K562 (cell line): ENCODE data around the gene TTYH2. TPM values are rescaled to one million over a fixed set of nuclear protein-coding genes. Genes with fewer than 3 reads are reported as not detected.

Source experiments
- ATAC-seq: fragments of 200-7000 bp; cut with Tn5 transposase; 3 replicates; pipeline ENCODE4 v1.9.1; 2020; ENCODE audit warnings: moderate library complexity
- BruUV-seq: library from RNA; stranded (reverse); fragments of 400-500 nt; replicated peaks from 2 replicates; lab custom pipeline; 2021; lab: Mats Ljungman, UMichigan
- CTCF ChIA-PET: fragments of 300-600 bp; formaldehyde crosslinking; extraction: SDS; loops from one replicate; lab custom pipeline; 2021; ENCODE audit warnings: low intra/inter-chr PET ratio; lab: Yijun Ruan, JAX
- POLR2A ChIA-PET: fragments of 300-600, 350-650 bp; sonication (Branson Sonifier 250); formaldehyde crosslinking; extraction: SDS; loops from one replicate; lab custom pipeline; 2021; ENCODE audit warnings: antibody characterized with exemption, inconsistent platforms; lab: Yijun Ruan, JAX
- DNase-seq, 4 experiments: peaks; one replicate each; pipeline versions ENCODE4 v3.0.0 to v3.0.0-alpha.2; 2011 to 2018; ENCODE audit warnings: low spot score in 3 of 4, mixed read lengths in 3 of 4; ENCODE audit errors: extremely low read depth in 1 of 4
- FAIRE-seq: peaks from 2 replicates; lab custom pipeline; 2011; peaks lifted over from hg19 to GRCh38; lab: Jason Lieb, UNC
- H2AFZ ChIP-seq: 2 replicates; pipeline ENCODE4 v1.6.0; 2011; ENCODE audit warnings: low read depth, low read length, control low read depth, inconsistent platforms
- H3K27ac ChIP-seq: fragments of 200-600 bp; 3 replicates; pipeline ENCODE4 v1.8.0; 2011; ENCODE audit warnings: low read depth, mild to moderate bottlenecking, control low read depth, inconsistent platforms, low read length, moderate library complexity, mixed read lengths; ENCODE audit errors: extremely low read depth
- H3K27me3 ChIP-seq, 2 experiments: fragments of 300-600 bp in 1 of 2; 2 replicates in 1 of 2; 3 replicates in 1 of 2; pipeline versions ENCODE4 v1.6.0 to v1.8.0; 2011; ENCODE audit warnings: inconsistent platforms in 2 of 2, low read length in 2 of 2, mild to moderate bottlenecking in 1 of 2, mixed read lengths in 1 of 2, moderate library complexity in 1 of 2; ENCODE audit not compliant: control insufficient read depth in 2 of 2, insufficient read depth in 2 of 2
- H3K36me3 ChIP-seq: fragments of 300-600 bp; 3 replicates; pipeline ENCODE4 v1.8.0; 2011; ENCODE audit warnings: mild to moderate bottlenecking, low read length, inconsistent platforms; ENCODE audit not compliant: control insufficient read depth, insufficient read depth
- H3K4me1 ChIP-seq, 2 experiments: fragments of 200-600 bp in 1 of 2; replicated peaks in 1 of 2; 2 replicates in 1 of 2; 3 replicates in 1 of 2; pipeline versions ENCODE4 v1.5.1 to v1.8.0; 2011; ENCODE audit warnings: inconsistent platforms in 2 of 2, low read length in 2 of 2, mild to moderate bottlenecking in 1 of 2, mixed read lengths in 1 of 2, moderate library complexity in 1 of 2; ENCODE audit not compliant: control insufficient read depth in 2 of 2, insufficient read depth in 2 of 2
- H3K4me2 ChIP-seq: 2 replicates; pipeline ENCODE4 v1.6.1; 2011; ENCODE audit warnings: low read length, control low read depth, inconsistent platforms, mixed read lengths; ENCODE audit not compliant: insufficient read depth
- H3K4me3 ChIP-seq: fragments of 200-600 bp; sonication (generic), shearing (Covaris generic); 2 replicates; pipeline ENCODE4 v1.5.1; 2016; ENCODE audit warnings: control low read depth, inconsistent platforms
- H3K79me2 ChIP-seq: fragments of 200-600 bp; 3 replicates; pipeline ENCODE4 v1.8.0; 2011; ENCODE audit warnings: low read length, inconsistent platforms; ENCODE audit not compliant: control insufficient read depth, insufficient read depth
- H3K9ac ChIP-seq, 2 experiments: 2 replicates each; pipeline versions ENCODE4 v1.6.0 to v1.6.1; 2011; ENCODE audit warnings: low read depth in 2 of 2, low read length in 2 of 2, control low read depth in 1 of 2, inconsistent platforms in 1 of 2, mild to moderate bottlenecking in 1 of 2, mixed read lengths in 1 of 2; ENCODE audit not compliant: insufficient read depth in 1 of 2
- H3K9me1 ChIP-seq: one replicate; pipeline ENCODE4 v1.6.0; 2011; ENCODE audit warnings: inconsistent platforms, mild to moderate bottlenecking, low read length, moderate library complexity; ENCODE audit not compliant: control insufficient read depth, insufficient read depth
- H3K9me3 ChIP-seq: replicated peaks from 2 replicates; pipeline ENCODE4 v1.5.1; 2011; ENCODE audit warnings: low read depth, low read length, inconsistent platforms; ENCODE audit not compliant: control insufficient read depth, insufficient read depth
- H4K20me1 ChIP-seq: replicated peaks from 2 replicates; pipeline ENCODE4 v1.6.1; 2011; ENCODE audit warnings: low read length, inconsistent platforms, mixed read lengths; ENCODE audit not compliant: control insufficient read depth, insufficient read depth
- ATF1 ChIP-seq, 2 experiments: fragments of 450-650 bp in 1 of 2; IDR thresholded peaks; 2 replicates each; pipeline ENCODE4 v1.6.1; 2016; ENCODE audit warnings: missing compliant biosample characterization in 1 of 2, missing genetic modification characterization in 1 of 2
- ATF7 ChIP-seq: fragments of 450-650 bp; IDR thresholded peaks from 2 replicates; pipeline ENCODE4 v1.7.1; 2014; ENCODE audit warnings: mild to moderate bottlenecking, moderate library complexity
- CHD1 ChIP-seq: fragments of 200-600 bp; sonication (generic); IDR thresholded peaks from one replicate; pipeline ENCODE4 v1.6.1; 2012; ENCODE audit warnings: mild to moderate bottlenecking, moderate library complexity, low read length, inconsistent platforms
- MAZ ChIP-seq, 2 experiments: fragments of 450-650 bp in 1 of 2; sonication (generic) in 1 of 2; formaldehyde crosslinking; IDR thresholded peaks in 1 of 2; conservative IDR thresholded peaks in 1 of 2; 2 replicates each; pipeline versions ENCODE4 v1.4.0 to v1.5.0; 2020; ENCODE audit warnings: mild to moderate bottlenecking in 1 of 2, missing genetic modification reagents in 1 of 2
- NR2C1 ChIP-seq, 2 experiments: fragments of 450-650 bp; IDR thresholded peaks; 2 replicates each; pipeline ENCODE4 v1.6.1; 2017; ENCODE audit warnings: mild to moderate bottlenecking in 2 of 2, antibody characterized with exemption in 1 of 2, inconsistent platforms in 1 of 2, missing compliant biosample characterization in 1 of 2, missing genetic modification characterization in 1 of 2
- POLR2A ChIP-seq: fragments of 450-650 bp; conservative IDR thresholded peaks from 2 replicates; pipeline ENCODE4 v1.6.1; 2016
- THRB ChIP-seq: fragments of 450-650 bp; formaldehyde crosslinking; conservative IDR thresholded peaks from 2 replicates; pipeline ENCODE4 v1.4.0; 2022; ENCODE audit warnings: mild to moderate bottlenecking, missing genetic modification characterization
- WGBS: fragments of 100-300 bp; shearing (Covaris generic); methylation state at CpG from one replicate; pipeline ENCODE4 v1.1.6; 2016; ENCODE audit warnings: low coverage, mixed read lengths; ENCODE audit not compliant: insufficient coverage; ENCODE audit errors: missing lambda C conversion rate; 5-methylcytosine and 5-hydroxymethylcytosine counted together
- in situ Hi-C: fragments of 300-500 bp; cut with MboI; formaldehyde crosslinking; loops from 4 replicates; pipeline ENCODE4 v1.15.0; 2018; ENCODE audit warnings: inconsistent platforms, mixed read lengths
- intact Hi-C: fragments of 100-400 bp; cut with micrococcal nuclease; formaldehyde crosslinking; loops from 2 replicates; pipeline ENCODE4 v1.14.2; 2022
- polyA plus RNA-seq, 8 experiments: library from polyadenylated mRNA; depleted of rRNA in 4 of 8; stranded (reverse) in 5 of 8; unstranded in 3 of 8; fragments of >200 nt; fragmentation: Nextera tagmentation in 2 of 8; fragmentation: Illumina TruSeq in 1 of 8; extraction: Ambion mirVana in 2 of 8; extraction: Trizol in 1 of 8; gene quantifications; 2 replicates each; pipeline versions ENCODE4 v1.2.1 to v1.2.3, GENCODE V29; 2011 to 2014; ENCODE audit warnings: inconsistent platforms in 1 of 8, missing spikeins in 1 of 8
- total RNA-seq, 7 experiments: library from RNA; depleted of rRNA in 6 of 7; stranded (reverse); fragments of >200 nt in 6 of 7; fragmentation: Illumina TruSeq in 2 of 7; extraction: Trizol in 2 of 7; gene quantifications; 2 replicates each; pipeline versions ENCODE4 v1.2.1 to v1.2.3, GENCODE V29; 2011 to 2021; ENCODE audit warnings: low replicate concordance in 1 of 7

Gene TTYH2
- total and polyA plus RNA-seq, 9 of the 15 experiments (the other 6 are each of a cell fraction or from before 2014, with no cell fraction given) = 0.03 to 2.0 (median 0.91) TPM

DNA sequence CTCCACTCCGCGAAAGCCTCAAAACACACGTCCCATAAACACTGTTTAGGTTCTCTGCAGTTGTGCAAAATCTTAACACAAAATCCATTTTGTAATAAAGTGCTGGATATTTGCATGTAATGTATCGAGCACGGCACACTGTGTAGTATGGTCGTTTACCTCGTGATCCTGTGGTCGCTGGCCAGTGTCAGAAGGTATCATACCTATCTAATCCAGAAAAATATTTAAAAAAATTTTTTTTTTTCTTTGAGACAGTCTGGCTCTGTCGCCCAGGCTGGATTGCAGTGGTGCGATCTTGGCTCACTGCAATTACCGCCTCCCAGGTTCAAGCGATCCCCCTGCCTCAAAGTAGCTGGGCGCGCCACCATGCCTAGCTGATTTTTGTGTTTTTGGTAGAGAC, 8.9 kb upstream of the TTYH2 start:
- Histone ChIP-seq H3K27ac (peak overlapping the region; percentile 82), H3K4me3 (peak overlapping the region; percentile 75), H3K79me2 (peaks cover 51% of the 10 kb centered on the region), H3K4me1 (peaks cover 10 to 18% of the 10 kb centered on the region in 2 experiments; a peak in 4 of 5 replicates), H3K9ac (peak overlapping the region; percentile 94 to 100), H3K4me2 (peak overlapping the region; percentile 90), H3K9me1 (peaks cover 5% of the 10 kb centered on the region), H3K9me3 (no peaks in the 10 kb centered on the region), H4K20me1 (peaks cover 41% of the 10 kb centered on the region), H3K36me3 (peaks cover 57% of the 10 kb centered on the region), H3K27me3 (peaks cover 23 to 31% of the 10 kb centered on the region in 2 experiments), H2AFZ (no peak overlapping the region)
- ATAC-seq (no peak), FAIRE-seq (no peak), DNase-seq (no peak)
- ChIA-PET CTCF (no interaction called here), POLR2A (interaction anchor here (0.6 to 2.5 kb wide), 13 partner anchors 8 to 1627 kb away, joined by 3 to 12 read pairs (median 4); no protein-coding TSS in a partner anchor)
- 6% methylated on average over 14 of the region's 14 CpGs for WGBS
- no TSS peak for BruUV-seq
- in situ Hi-C loops = no loop called here
- intact Hi-C loops = no loop called here
- TF ChIP-seq CHD1 = peak; percentile 85
- TF ChIP-seq ATF1 (CRISPR knock-in tag; IDR thresholded peaks at IDR 0.05) = no peak
- TF ChIP-seq ATF1 (tag; IDR thresholded peaks at IDR 0.05) = no peak

- peak overlapping the region; percentile 50 to 94; a peak in 3 of 4 replicates for H3K9ac ChIP-seq
- H3K27me3 ChIP-seq = peaks cover 22 to 26% of the 10 kb centered on the region in 2 experiments
- H3K9me3 ChIP-seq = no peaks in the 10 kb centered on the region
- peaks cover 5% of the 10 kb centered on the region for H3K9me1 ChIP-seq
- peak in 1 of 4 experiments; percentile 23 for DNase-seq
- CTCF ChIA-PET = no interaction called here
- H3K27ac ChIP-seq = peak overlapping the region; percentile 82
- in situ Hi-C loops = no loop called here
- H3K36me3 ChIP-seq = peaks cover 65% of the 10 kb centered on the region
- no peak for ATAC-seq
- 86% methylated on average over 3 of the region's 3 CpGs for WGBS
- peak; percentile 39 for TF ChIP-seq POLR2A
- TF ChIP-seq THRB (CRISPR knock-in tag) = 0 out of 2 replicates have a peak, but pooled peaks have one; percentile 8
- TF ChIP-seq MAZ (CRISPR knock-in tag; conservative IDR thresholded peaks at IDR 0.05 in 1 of 2, IDR thresholded peaks at IDR 0.05 in 1 of 2) = no peak
- no peak for TF ChIP-seq ATF7
- TF ChIP-seq NR2C1 (IDR thresholded peaks at IDR 0.05) = 0 out of 2 replicates have a peak, but pooled peaks have one; percentile 20
- TF ChIP-seq NR2C1 (tag; IDR thresholded peaks at IDR 0.05) = no peak
- peaks cover 47% of the 10 kb centered on the region for H4K20me1 ChIP-seq
- peak overlapping the region; percentile 75; the same call in 1 of the 2 replicates for H3K4me3 ChIP-seq
- POLR2A ChIA-PET = interaction anchor here (0.7 to 2.5 kb wide), 8 partner anchors 12 to 973 kb away, joined by 3 to 12 read pairs (median 4); a partner anchor contains a TSS
- H3K4me1 ChIP-seq = peaks cover 4 to 18% of the 10 kb centered on the region in 2 experiments; a peak in 3 of 5 replicates
- no peak overlapping the region for H2AFZ ChIP-seq
- intact Hi-C loops = no loop called here
- BruUV-seq = no TSS peak
- peaks cover 51% of the 10 kb centered on the region for H3K79me2 ChIP-seq
- H3K4me2 ChIP-seq = peak overlapping the region; percentile 90
- FAIRE-seq = peak; percentile 42
These were observed 8.1 kb upstream of the TTYH2 start for GRCh38 chr17:74205274-74205673.
